ENCODE results near the gene IMPA2. TPM values are rescaled to one million over a fixed set of nuclear protein-coding genes. Genes with fewer than 3 reads are reported as not detected.
A peak's percentile ranks its signal among the peaks of the same experiment; 100 is the strongest.

IMPA2 gene
- total and polyA plus RNA-seq, 3 donors from 2014 or later, result 16.6 to 21.3 (median 16.7) TPM

- Histone ChIP-seq H3K36me3 (ENCODE audit: low read depth, missing control alignments) (no peaks in the 10 kb centered on the region), H3K4me1 (peaks cover 6% of the 10 kb centered on the region), H3K4me3 (no peak overlapping the region), H3K27me3 (no peaks in the 10 kb centered on the region), H3K9me3 (no peaks in the 10 kb centered on the region), H3K27ac (no peak overlapping the region)
- no peak for TF ChIP-seq POLR2A (IDR thresholded peaks at IDR 0.05)
- TF ChIP-seq, protein P1, sequence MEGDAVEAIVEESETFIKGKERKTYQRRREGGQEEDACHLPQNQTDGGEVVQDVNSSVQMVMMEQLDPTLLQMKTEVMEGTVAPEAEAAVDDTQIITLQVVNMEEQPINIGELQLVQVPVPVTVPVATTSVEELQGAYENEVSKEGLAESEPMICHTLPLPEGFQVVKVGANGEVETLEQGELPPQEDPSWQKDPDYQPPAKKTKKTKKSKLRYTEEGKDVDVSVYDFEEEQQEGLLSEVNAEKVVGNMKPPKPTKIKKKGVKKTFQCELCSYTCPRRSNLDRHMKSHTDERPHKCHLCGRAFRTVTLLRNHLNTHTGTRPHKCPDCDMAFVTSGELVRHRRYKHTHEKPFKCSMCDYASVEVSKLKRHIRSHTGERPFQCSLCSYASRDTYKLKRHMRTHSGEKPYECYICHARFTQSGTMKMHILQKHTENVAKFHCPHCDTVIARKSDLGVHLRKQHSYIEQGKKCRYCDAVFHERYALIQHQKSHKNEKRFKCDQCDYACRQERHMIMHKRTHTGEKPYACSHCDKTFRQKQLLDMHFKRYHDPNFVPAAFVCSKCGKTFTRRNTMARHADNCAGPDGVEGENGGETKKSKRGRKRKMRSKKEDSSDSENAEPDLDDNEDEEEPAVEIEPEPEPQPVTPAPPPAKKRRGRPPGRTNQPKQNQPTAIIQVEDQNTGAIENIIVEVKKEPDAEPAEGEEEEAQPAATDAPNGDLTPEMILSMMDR (IDR thresholded peaks at IDR 0.05), result no peak
- WGBS, 2 donors, result 51 to 75% methylated on average over 4 of the region's 4 CpGs
- intact Hi-C loops (cut with DNase I; ENCODE audit: low total_unique reads), result no loop called here
- DNase-seq, result no peak
These were observed 2.4 kb upstream of the IMPA2 start for GRCh38 chr18:11978956-11979355.

- TF ChIP-seq, protein P1 (IDR thresholded peaks at IDR 0.05), result no peak
- no peak for TF ChIP-seq POLR2A (IDR thresholded peaks at IDR 0.05)
- H3K27ac ChIP-seq, result peak overlapping the region; percentile 89 to 96
- H3K27me3 ChIP-seq, result no peaks in the 10 kb centered on the region
- 1 to 2% methylated on average over 10 to 11 of the region's 11 CpGs for WGBS, 2 donors
- intact Hi-C loops (cut with DNase I; ENCODE audit: low total_unique reads), result no loop called here
- H3K4me3 ChIP-seq, result peak overlapping the region; percentile 66 to 73
- peaks cover 6% of the 10 kb centered on the region for H3K4me1 ChIP-seq
- DNase-seq, result no peak
- no peaks in the 10 kb centered on the region for H3K36me3 ChIP-seq (ENCODE audit: low read depth, missing control alignments)
- H3K9me3 ChIP-seq, result no peaks in the 10 kb centered on the region
These were observed 1.2 kb upstream of the IMPA2 start for GRCh38 chr18:11980163-11980493.

- peak overlapping the region; percentile 66 to 73 for H3K4me3 ChIP-seq
- H3K4me1 ChIP-seq, result peaks cover 6% of the 10 kb centered on the region
- intact Hi-C loops (cut with DNase I; ENCODE audit: low total_unique reads), result no loop called here
- TF ChIP-seq, protein P1 (IDR thresholded peaks at IDR 0.05), result no peak
- TF ChIP-seq POLR2A (IDR thresholded peaks at IDR 0.05), result no peak
- H3K27ac ChIP-seq, result peak overlapping the region; percentile 89 to 96
- H3K9me3 ChIP-seq, result no peaks in the 10 kb centered on the region
- no peaks in the 10 kb centered on the region for H3K27me3 ChIP-seq
- WGBS, 2 donors, result 0% methylated on average over 8 to 48 of the region's 76 CpGs
- H3K36me3 ChIP-seq (ENCODE audit: low read depth, missing control alignments), result no peaks in the 10 kb centered on the region
- DNase-seq, result peak; percentile 97
These were observed 664 bp upstream of the IMPA2 start for GRCh38 chr18:11980494-11981191.

DNA sequence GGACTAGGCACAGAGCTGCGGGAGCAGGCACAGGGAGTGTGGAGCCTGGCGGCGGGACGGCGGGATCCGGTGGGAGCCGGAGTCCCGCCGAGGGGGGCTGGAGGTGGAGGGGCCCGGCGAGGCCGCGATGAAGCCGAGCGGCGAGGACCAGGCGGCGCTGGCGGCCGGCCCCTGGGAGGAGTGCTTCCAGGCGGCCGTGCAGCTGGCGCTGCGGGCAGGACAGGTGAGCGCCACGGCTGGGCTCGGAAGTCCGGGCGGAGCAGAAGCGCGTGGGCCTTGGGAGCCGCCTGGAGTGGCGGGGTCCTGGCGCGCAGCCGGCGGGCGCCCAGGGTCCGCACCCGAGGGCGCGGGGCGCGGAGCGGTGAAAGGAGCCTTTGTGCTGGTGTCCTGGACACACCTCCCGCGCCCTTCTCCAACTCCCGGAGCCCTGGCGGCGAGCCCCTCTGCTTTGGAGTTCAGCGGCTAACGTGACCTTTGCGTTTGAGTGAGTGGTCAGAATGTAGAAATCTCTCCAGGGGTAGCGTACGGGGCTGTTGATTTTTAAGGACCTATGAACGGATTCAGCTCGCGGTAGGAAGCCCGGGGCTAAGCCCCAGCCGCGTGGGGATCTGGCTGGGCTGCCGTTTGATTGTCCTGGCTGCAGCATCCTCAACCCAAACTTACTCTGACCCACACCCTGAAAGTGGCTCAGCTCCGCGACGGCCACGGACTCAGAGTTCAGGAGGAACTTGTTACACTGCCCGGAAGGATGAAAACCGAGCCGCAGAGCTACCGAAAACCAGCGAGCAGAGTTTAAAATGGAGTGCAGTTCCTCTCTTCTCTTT is 448 bp downstream of the IMPA2 start:
- no peaks in the 10 kb centered on the region for H3K27me3 ChIP-seq
- H3K4me3 ChIP-seq, result peak overlapping the region; percentile 66 to 73
- peaks cover 6% of the 10 kb centered on the region for H3K4me1 ChIP-seq
- TF ChIP-seq, protein P1 (IDR thresholded peaks at IDR 0.05), result no peak
- TF ChIP-seq POLR2A (IDR thresholded peaks at IDR 0.05), result no peak
- no peaks in the 10 kb centered on the region for H3K9me3 ChIP-seq
- 0% methylated on average over 42 to 71 of the region's 71 CpGs for WGBS, 2 donors
- H3K36me3 ChIP-seq (ENCODE audit: low read depth, missing control alignments), result no peaks in the 10 kb centered on the region
- peak overlapping the region; percentile 89 to 96 for H3K27ac ChIP-seq
- DNase-seq, result peak; percentile 38
- intact Hi-C loops (cut with DNase I; ENCODE audit: low total_unique reads), result no loop called here

Data from testis (tissue), 3 donors.